Stimulated activated effector memory CD8-positive, alpha-beta T cell treated with anti-CD3 and anti-CD28 coated beads, Interleukin-12 subunit alpha, Interleukin-12 subunit beta, amount 100 ng/mL, for 72 hours (primary cell): Measurements from ENCODE around the gene WDSUB1.

Experiments used
- ATAC-seq: fragments of 150-1000 bp; cut with Tn5 transposase; 2 replicates; pipeline ENCODE4 v1.10.0; 2021
- DNase-seq, 2 donors: peaks; one replicate each; pipeline ENCODE4 v3.0.0; 2021 to 2022; ENCODE audit warnings: low spot score in 2 of 2
- H3K27ac Mint-ChIP-seq: one replicate; pipeline ENCODE4 v1.8.0; 2022; ENCODE audit warnings: mild to moderate bottlenecking, mixed read lengths
- H3K36me3 Mint-ChIP-seq: one replicate; pipeline ENCODE4 v1.8.0; 2022; ENCODE audit warnings: mild to moderate bottlenecking, mixed read lengths
- H3K4me1 Mint-ChIP-seq: one replicate; pipeline ENCODE4 v1.8.0; 2022; ENCODE audit warnings: mixed read lengths
- H3K4me3 Mint-ChIP-seq: one replicate; pipeline ENCODE4 v1.8.0; 2022; ENCODE audit warnings: mild to moderate bottlenecking, mixed read lengths
- H3K9me3 Mint-ChIP-seq: one replicate; pipeline ENCODE4 v1.8.0; 2022; ENCODE audit warnings: mixed read lengths

WDSUB1 gene

DNA sequence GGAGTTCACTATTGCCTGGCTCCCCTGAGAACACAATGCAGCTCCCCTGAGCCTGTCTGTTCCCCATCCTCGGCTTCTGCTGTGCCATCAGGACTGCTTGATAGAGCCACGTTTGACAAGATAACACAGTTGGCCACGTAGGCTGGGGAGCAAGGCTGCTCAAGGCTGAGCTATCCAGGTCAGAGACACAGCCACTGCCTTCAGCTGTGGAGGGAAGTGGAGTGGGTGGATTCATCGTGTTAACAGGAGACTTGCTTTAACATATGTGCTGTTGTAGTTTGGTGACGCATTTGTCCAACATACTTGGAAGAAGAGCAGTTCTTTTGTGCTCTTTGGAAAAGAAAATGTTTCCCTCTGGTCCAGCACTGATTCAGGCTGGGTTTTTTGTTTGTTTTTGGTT lies 68.8 kb downstream of the WDSUB1 start:
- ATAC-seq, result no peak
- Mint-ChIP-seq H3K4me3 (no peak overlapping the region), H3K4me1 (no peaks in the 10 kb centered on the region), H3K27ac (no peak overlapping the region), H3K9me3 (no peaks in the 10 kb centered on the region), H3K36me3 (no peaks in the 10 kb centered on the region)
- no peak for DNase-seq

DNA sequence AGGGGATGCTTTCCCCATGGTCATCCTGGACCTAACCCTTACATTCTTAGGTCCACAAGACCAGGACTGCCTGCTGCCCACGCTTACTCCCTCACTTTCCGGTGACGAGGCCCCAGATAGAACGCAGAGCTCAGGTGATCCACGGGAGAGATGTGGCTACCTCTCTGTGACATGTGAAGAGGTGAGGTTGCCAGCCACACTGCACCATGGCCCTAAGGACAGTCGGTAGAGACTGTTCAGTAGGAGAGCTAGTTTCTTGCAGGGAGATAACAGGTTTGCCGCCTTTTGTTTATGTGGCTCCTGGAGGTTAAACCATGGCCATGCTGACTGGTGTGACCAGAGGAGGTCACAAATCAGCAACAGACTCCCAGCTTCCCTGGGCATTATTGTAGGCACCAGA lies 71.4 kb downstream of the WDSUB1 start:
- Mint-ChIP-seq H3K4me3 (no peak overlapping the region), H3K4me1 (peaks cover 16% of the 10 kb centered on the region), H3K36me3 (no peaks in the 10 kb centered on the region), H3K9me3 (no peaks in the 10 kb centered on the region), H3K27ac (no peak overlapping the region)
- DNase-seq, result no peak
- ATAC-seq, result no peak

DNA sequence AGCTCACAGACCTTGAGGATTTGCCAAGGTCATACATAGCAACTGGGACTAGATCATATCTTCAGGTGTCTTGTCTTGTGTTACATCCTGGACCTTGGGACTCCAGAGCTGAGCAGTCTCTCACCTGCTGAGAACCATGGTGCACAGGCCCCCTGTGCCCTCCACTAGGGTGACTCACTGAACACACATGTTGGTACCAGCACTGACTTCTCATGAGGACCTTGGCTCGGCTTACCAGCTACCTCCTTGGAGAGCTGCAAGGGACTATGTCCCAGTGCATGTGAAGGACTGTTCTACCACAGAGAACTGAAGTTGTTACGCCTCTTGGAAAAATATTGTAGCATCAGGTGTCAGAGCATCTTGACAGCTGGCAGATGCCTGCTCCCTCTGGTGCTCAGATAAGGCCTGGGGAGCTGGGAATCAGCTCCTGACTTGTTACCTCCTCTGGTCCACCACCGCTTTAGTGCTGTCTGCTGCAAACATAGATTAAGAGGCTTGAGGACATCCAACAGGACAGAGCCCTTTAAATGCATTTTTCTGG lies 72.1 kb downstream of the WDSUB1 start:
- Mint-ChIP-seq H3K4me3 (no peak overlapping the region), H3K4me1 (peaks cover 23% of the 10 kb centered on the region), H3K36me3 (no peaks in the 10 kb centered on the region), H3K9me3 (no peaks in the 10 kb centered on the region), H3K27ac (no peak overlapping the region)
- ATAC-seq (no peak), DNase-seq (no peak)

GRCh38 chr2:159213296-159213695 lies 73.2 kb downstream of the WDSUB1 start:
- ATAC-seq (no peak), DNase-seq (no peak)
- Mint-ChIP-seq H3K27ac (no peak overlapping the region), H3K4me3 (no peak overlapping the region), H3K9me3 (no peaks in the 10 kb centered on the region), H3K4me1 (peaks cover 33% of the 10 kb centered on the region), H3K36me3 (no peaks in the 10 kb centered on the region)

GRCh38 chr2:159211447-159212396 lies 74.8 kb downstream of the WDSUB1 start:
- Mint-ChIP-seq H3K4me1 (peaks cover 33% of the 10 kb centered on the region), H3K27ac (no peak overlapping the region), H3K4me3 (no peak overlapping the region), H3K36me3 (no peaks in the 10 kb centered on the region), H3K9me3 (no peaks in the 10 kb centered on the region)
- ATAC-seq (no peak), DNase-seq (no peak)

DNA sequence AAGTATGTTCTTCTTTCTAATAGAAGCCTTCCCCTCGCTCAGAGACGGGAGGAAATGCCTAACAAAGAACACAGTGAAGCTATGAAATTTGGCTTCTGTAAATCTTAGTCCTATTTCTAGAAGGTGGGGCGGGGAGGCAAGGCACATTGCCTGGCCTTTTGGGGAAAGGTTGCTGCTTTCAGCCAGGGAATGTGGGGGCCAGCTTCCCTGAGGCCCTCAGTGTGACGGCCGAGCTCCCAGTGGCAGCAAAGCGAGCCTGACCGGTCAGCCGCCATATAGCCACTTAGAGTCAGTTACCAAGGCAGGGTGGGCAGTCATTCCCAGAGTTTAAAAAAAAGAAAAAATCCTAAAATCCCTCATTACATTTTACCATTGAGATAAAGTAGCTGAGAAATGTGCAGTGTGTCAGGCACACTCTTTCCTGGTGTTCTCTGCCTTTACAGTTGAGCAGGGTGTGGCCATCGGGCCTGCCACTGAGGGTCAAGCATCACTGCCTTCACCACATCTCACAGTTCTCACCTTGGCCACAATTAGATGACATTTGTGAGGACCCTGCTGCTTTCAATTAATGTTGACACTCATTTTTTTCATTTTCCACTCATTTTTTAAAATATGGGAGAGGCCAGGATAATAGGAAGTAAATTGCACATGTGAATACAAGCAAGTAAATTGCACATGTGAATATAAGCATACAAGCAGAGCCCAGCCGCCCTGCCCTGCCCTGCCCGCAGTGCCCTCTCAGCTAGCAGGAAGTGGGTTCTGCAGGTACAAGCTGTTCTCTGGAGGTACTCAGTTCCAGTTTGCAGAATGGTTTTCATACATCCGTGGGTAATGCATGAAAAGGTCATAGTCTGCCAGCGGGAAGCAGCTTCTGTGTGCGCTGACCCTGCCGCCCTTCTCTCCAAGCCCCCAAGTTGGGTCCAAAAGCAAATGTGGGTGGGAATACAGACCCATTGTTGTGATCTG lies 76.9 kb downstream of the WDSUB1 start:
- H3K27ac Mint-ChIP-seq, result peak overlapping the region; percentile 70
- peak overlapping the region; percentile 41 for H3K4me3 Mint-ChIP-seq
- H3K9me3 Mint-ChIP-seq, result no peaks in the 10 kb centered on the region
- no peak for DNase-seq
- peak; percentile 88 for ATAC-seq
- H3K36me3 Mint-ChIP-seq, result no peaks in the 10 kb centered on the region
- peaks cover 33% of the 10 kb centered on the region for H3K4me1 Mint-ChIP-seq

- Mint-ChIP-seq H3K9me3 (no peaks in the 10 kb centered on the region), H3K4me1 (peaks cover 33% of the 10 kb centered on the region), H3K4me3 (no peak overlapping the region), H3K27ac (no peak overlapping the region), H3K36me3 (no peaks in the 10 kb centered on the region)
- ATAC-seq (no peak), DNase-seq (no peak)
These were observed 78.1 kb downstream of the WDSUB1 start for GRCh38 chr2:159208438-159208837.

- peaks cover 34% of the 10 kb centered on the region for H3K4me1 Mint-ChIP-seq
- H3K4me3 Mint-ChIP-seq, result no peak overlapping the region
- ATAC-seq (no peak), DNase-seq (no peak)
- no peaks in the 10 kb centered on the region for H3K36me3 Mint-ChIP-seq
- H3K9me3 Mint-ChIP-seq, result no peaks in the 10 kb centered on the region
- no peak overlapping the region for H3K27ac Mint-ChIP-seq
These were observed 79.6 kb downstream of the WDSUB1 start for GRCh38 chr2:159206736-159207380.

DNA sequence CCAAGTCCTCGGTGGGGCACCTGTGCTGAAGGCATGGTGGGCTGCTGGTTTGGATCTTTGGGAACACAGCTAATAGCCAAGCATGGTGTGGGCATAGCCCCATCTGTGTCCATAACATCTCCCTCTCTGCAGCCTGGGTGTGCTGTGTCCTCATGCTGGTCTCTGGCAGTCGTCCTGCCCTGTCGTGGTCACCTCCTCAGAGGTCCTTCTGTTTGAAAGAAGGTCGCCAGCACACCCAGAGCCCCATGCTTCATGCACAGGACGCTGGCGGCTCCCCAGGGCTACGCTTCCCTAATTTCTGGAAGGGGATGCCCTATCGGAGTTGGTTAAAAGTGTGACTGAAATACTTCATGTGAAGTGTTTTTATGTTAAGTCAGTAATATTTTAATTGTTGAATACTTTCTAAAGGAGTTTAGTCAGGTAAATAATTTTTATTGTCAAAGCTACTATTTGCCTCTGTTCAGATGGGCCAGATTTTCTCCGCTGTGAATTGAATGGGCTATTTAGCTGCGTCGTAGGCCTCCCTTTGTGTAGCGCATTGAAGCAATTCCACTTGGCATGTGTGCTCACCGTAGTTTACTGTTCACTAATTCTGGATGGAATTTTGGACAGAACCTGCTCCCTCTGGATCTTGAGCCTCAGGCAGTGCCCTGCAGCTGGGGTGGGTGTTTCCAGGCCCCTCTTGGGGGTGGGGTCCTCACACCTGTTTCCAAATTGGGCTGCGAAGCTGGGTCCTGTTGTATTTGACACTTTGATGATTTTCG lies 81.9 kb downstream of the WDSUB1 start:
- Mint-ChIP-seq H3K9me3 (no peaks in the 10 kb centered on the region), H3K4me1 (peaks cover 32% of the 10 kb centered on the region), H3K4me3 (no peak overlapping the region)

GRCh38 chr2:159202568-159203071 lies 83.9 kb downstream of the WDSUB1 start:
- H3K27ac Mint-ChIP-seq, result no peak overlapping the region
- peaks cover 26% of the 10 kb centered on the region for H3K4me1 Mint-ChIP-seq
- ATAC-seq, result no peak
- no peaks in the 10 kb centered on the region for H3K36me3 Mint-ChIP-seq
- no peaks in the 10 kb centered on the region for H3K9me3 Mint-ChIP-seq
- no peak for DNase-seq
- no peak overlapping the region for H3K4me3 Mint-ChIP-seq

More for the DNA sequence above, 81.9 kb downstream of the WDSUB1 start:
- DNase-seq (no peak), ATAC-seq (no peak)
- Mint-ChIP-seq H3K27ac (no peak overlapping the region), H3K36me3 (no peaks in the 10 kb centered on the region)

- DNase-seq, result peak in 1 of 2 donors; percentile 52
- peak; percentile 82 for ATAC-seq
- no peak overlapping the region for H3K4me3 Mint-ChIP-seq
- peak overlapping the region; percentile 49 for H3K27ac Mint-ChIP-seq
- H3K9me3 Mint-ChIP-seq, result no peaks in the 10 kb centered on the region
- peaks cover 26% of the 10 kb centered on the region for H3K4me1 Mint-ChIP-seq
- H3K36me3 Mint-ChIP-seq, result no peaks in the 10 kb centered on the region
These were observed 85.0 kb downstream of the WDSUB1 start for GRCh38 chr2:159201360-159202063.

DNA sequence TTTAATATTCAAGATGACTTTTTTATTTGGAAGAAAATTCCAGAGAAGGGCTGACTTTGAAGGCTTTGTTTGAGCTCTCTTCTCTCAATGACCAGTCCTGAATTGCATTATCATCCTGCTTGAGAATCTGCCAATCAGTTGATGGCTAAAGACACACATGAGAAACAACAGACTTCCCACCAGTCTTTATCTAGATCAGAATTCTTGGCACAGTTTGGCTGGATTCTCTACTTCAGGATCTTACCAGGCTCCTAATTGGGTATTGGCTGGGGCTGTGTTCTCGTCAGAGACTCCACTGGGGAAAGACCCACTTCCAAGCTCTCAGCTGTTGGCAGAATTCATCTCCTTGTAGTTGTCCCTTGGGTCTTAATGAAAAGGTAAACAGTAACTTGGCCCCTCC lies 86.0 kb downstream of the WDSUB1 start:
- no peak for DNase-seq
- ATAC-seq, result no peak
- Mint-ChIP-seq H3K36me3 (no peaks in the 10 kb centered on the region), H3K9me3 (no peaks in the 10 kb centered on the region), H3K4me3 (no peak overlapping the region), H3K4me1 (peaks cover 26% of the 10 kb centered on the region), H3K27ac (peak overlapping the region; percentile 49)

DNA sequence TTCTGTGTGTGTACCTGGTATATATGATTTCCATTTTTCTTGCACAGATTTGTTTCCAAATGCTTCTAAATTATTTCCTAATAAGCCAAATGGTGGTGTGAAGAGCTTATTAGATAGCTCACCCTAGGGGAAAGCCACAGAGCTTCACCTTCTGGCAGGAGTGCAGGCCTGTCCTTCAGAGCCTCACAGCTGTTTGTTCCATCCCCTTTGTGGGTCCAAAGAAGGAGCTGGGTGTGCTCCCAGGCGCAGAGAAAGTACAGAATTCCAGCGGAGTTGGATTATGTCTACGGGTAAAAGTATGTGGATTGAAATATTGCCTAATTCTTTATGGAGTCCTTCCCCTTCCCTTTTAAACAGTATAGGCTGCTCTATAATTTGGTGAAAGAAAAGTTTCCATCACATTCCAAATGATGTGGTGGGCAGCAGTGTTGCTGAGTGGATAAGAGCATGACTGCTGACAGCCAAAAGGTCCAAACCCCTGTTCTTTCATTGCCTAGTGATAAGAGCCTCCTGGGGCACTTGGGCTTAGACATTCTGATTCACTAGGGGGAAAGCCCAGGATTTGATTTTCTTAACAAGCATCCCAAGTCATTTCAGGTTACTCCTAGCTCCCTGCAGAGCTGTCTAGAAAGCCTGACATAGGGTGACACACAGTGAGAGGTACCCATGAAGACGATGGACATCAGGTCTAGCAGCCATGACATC lies 86.6 kb downstream of the WDSUB1 start:
- Mint-ChIP-seq H3K9me3 (no peaks in the 10 kb centered on the region), H3K36me3 (no peaks in the 10 kb centered on the region), H3K4me1 (peaks cover 26% of the 10 kb centered on the region), H3K27ac (peak overlapping the region; percentile 37), H3K4me3 (no peak overlapping the region)
- no peak for DNase-seq
- no peak for ATAC-seq
